Testis (tissue), 2 donors: ENCODE measurements around the gene PXDN.

ENCODE experiments used
- CTCF ChIP-seq, 3 experiments: fragments of 450-650 bp in 2 of 3; fragments of 200-600 bp in 1 of 3; sonication (generic) in 1 of 3; IDR thresholded peaks; one replicate each; pipeline ENCODE4 v1.5.1; 2016 to 2019; ENCODE audit warnings: antibody characterized with exemption in 3 of 3, mild to moderate bottlenecking in 2 of 3, moderate library complexity in 1 of 3
- POLR2A ChIP-seq: fragments of 450-650 bp; IDR thresholded peaks from one replicate; pipeline ENCODE4 v1.6.1; 2017; ENCODE audit warnings: antibody characterized with exemption, mild to moderate bottlenecking, moderate library complexity

- TF ChIP-seq POLR2A (no peak), CTCF (IDR thresholded peaks at IDR 0.05) (no peak)
Measured at GRCh38 chr2:1633092-1633671, 111.1 kb downstream of the PXDN start.
